ENCODE results near the gene DNAH17.

The DNAH17 gene

DNA sequence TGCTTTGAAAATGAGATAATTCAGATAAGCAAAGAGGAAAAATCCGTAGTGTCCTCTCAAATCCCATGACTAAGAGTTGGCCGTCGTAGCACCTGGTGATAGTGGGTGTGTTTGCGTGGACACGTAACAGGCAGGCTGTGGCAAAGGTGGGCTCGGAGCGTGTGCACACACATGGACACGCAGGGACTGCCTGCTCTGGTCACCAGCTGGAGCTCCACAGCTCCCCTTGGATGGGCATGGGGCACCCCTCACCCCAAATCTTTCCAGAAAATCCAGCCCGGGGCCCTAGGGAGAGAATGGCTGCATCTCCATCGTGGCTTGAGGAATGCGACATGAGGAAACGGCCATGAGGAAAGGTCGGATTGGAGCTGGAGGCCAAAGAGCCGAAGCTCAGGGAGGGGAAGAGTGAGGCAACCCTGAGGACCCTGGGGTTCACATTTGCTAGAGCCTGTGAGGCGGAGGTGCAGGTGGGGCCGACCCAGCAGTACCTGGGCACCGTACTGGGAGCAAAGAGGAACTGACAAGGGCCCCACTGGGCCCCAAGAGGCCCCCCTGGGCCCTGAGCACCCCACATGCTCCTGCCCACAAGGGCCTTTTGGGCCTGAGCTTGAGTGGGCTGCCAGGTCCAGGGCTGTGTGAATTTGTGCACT lies 51.6 kb downstream of the DNAH17 start:
- H3K4me1 ChIP-seq (ENCODE audit: control insufficient read depth, insufficient read depth, low read length) = peaks cover 29% of the 10 kb centered on the region
- H3K27me3 ChIP-seq (ENCODE audit: control insufficient read depth, insufficient read depth, low read length) = no peaks in the 10 kb centered on the region
- no peak overlapping the region for H3K9ac ChIP-seq (ENCODE audit: low read length)
- H3K9me3 ChIP-seq (ENCODE audit: control insufficient read depth, low read length) = no peaks in the 10 kb centered on the region
- H3K36me3 ChIP-seq (ENCODE audit: control insufficient read depth, insufficient read depth, low read length) = no peaks in the 10 kb centered on the region
- no peak overlapping the region for H3K4me3 ChIP-seq (ENCODE audit: low read length)

DNA sequence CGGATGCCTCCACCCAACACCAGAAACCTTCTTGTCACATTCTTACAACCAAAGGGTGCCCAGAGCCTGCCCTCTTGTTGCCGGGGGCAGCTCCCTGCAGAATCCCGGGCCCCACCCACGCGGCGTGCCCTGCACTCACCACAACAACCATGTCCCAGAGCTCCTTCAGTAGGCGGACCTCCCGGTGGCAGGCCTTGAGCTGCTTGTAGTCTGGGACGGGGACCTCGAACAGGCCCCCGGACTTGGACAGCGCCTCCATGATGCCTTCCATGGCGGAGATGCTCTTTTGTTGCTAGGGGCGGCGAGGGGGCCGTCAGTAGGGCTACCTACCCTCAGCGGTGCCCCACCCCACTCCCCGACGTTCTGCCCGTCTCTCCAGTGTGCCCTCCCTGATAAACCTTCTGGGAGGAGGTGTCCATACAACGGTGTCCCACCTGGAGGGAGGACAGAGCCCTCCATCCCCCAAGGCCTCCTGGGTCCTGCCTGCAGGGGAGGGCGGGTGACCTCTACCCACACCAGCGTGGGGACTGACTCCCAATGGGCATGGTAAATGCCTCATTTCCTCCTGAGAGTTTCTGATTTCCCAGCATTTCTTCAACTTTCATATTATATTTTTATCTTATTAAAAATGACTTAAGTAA lies 52.2 kb downstream of the DNAH17 start:
- H3K9ac ChIP-seq (ENCODE audit: low read length) = no peak overlapping the region
- H3K36me3 ChIP-seq (ENCODE audit: control insufficient read depth, insufficient read depth, low read length) = no peaks in the 10 kb centered on the region
- H3K4me1 ChIP-seq (ENCODE audit: control insufficient read depth, insufficient read depth, low read length) = peaks cover 26% of the 10 kb centered on the region

GRCh38 chr17:78523934-78524655 lies 53.1 kb downstream of the DNAH17 start:
- Histone ChIP-seq H3K36me3 (ENCODE audit: control insufficient read depth, insufficient read depth, low read length) (no peaks in the 10 kb centered on the region), H3K4me3 (ENCODE audit: low read length) (no peak overlapping the region), H3K27me3 (ENCODE audit: control insufficient read depth, insufficient read depth, low read length) (no peaks in the 10 kb centered on the region), H3K9me3 (ENCODE audit: control insufficient read depth, low read length) (no peaks in the 10 kb centered on the region), H3K9ac (ENCODE audit: low read length) (no peak overlapping the region), H3K4me1 (ENCODE audit: control insufficient read depth, insufficient read depth, low read length) (peaks cover 17% of the 10 kb centered on the region)

More for the DNA sequence above, 52.2 kb downstream of the DNAH17 start:
- no peaks in the 10 kb centered on the region for H3K27me3 ChIP-seq (ENCODE audit: control insufficient read depth, insufficient read depth, low read length)
- H3K9me3 ChIP-seq (ENCODE audit: control insufficient read depth, low read length) = no peaks in the 10 kb centered on the region
- no peak overlapping the region for H3K4me3 ChIP-seq (ENCODE audit: low read length)

DNA sequence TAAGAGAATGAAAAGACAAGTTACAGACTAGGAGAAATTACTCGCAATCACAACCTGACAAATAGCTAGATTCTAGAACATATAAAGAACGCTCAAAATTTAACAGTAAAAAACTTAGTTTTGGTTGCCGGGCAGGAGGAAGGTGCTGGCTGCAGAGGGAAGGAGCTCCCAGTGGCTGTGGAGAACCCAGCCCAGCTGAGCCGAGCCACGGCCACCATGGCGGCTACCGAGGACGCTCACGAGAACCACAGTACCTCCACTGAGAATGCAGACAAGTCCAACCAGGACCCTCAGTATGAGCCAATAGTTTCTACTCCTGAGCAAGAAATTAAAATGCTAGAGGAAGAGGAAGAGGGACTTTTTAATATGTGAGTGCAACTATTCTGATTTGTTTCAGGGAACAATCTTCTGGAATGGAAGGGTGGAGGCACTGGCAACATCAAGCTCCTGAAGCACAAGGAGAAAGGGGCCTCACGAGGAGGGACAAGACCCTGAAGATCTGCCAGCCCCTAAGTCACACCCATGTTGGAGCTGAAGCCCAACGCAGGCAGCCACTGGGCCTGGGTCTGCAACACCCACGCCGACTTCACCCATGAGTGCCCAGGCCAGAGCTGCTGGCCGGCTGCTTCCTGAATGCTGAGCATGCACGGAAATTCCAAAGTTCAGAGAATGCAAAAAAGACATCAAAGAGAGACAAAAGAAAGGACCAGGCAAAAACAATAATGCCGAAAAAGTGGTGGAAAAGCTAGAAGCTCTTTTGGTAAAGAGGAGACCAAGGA lies 55.0 kb downstream of the DNAH17 start:
- Histone ChIP-seq H3K36me3 (ENCODE audit: control insufficient read depth, insufficient read depth, low read length) (no peaks in the 10 kb centered on the region), H3K27me3 (ENCODE audit: control insufficient read depth, insufficient read depth, low read length) (no peaks in the 10 kb centered on the region), H3K4me3 (ENCODE audit: low read length) (no peak overlapping the region), H3K4me1 (ENCODE audit: control insufficient read depth, insufficient read depth, low read length) (peaks cover 17% of the 10 kb centered on the region), H3K9ac (ENCODE audit: low read length) (no peak overlapping the region), H3K9me3 (ENCODE audit: control insufficient read depth, low read length) (no peaks in the 10 kb centered on the region)

DNA sequence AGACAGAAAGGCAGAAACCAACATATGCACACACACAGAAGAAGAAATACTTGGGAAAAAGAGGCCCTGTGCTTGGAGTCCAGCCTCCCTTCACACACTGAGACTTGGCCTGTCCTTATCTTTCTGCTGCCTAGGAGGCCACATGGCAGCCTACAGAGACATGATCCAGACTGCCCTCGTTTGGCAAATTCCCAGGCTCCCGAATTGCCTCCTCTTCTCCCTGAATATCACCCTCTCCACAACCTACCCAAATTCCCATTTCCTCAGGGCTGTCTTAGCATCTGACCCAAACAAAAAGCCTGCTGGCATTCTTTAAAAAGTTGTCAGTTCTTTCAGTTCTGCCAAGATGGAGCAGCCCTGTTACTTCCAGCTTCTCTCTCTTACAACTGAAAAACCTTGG lies 59.8 kb downstream of the DNAH17 start:
- H3K36me3 ChIP-seq (ENCODE audit: control insufficient read depth, insufficient read depth, low read length) = no peaks in the 10 kb centered on the region
- no peak overlapping the region for H3K4me3 ChIP-seq (ENCODE audit: low read length)
- H3K9ac ChIP-seq (ENCODE audit: low read length) = no peak overlapping the region
- no peaks in the 10 kb centered on the region for H3K9me3 ChIP-seq (ENCODE audit: control insufficient read depth, low read length)
- no peaks in the 10 kb centered on the region for H3K4me1 ChIP-seq (ENCODE audit: control insufficient read depth, insufficient read depth, low read length)
- no peaks in the 10 kb centered on the region for H3K27me3 ChIP-seq (ENCODE audit: control insufficient read depth, insufficient read depth, low read length)

GRCh38 chr17:78515480-78515879 lies 61.7 kb downstream of the DNAH17 start:
- Histone ChIP-seq H3K9me3 (ENCODE audit: control insufficient read depth, low read length) (no peaks in the 10 kb centered on the region), H3K36me3 (ENCODE audit: control insufficient read depth, insufficient read depth, low read length) (no peaks in the 10 kb centered on the region), H3K27me3 (ENCODE audit: control insufficient read depth, insufficient read depth, low read length) (no peaks in the 10 kb centered on the region), H3K4me3 (ENCODE audit: low read length) (no peak overlapping the region), H3K9ac (ENCODE audit: low read length) (no peak overlapping the region), H3K4me1 (ENCODE audit: control insufficient read depth, insufficient read depth, low read length) (no peaks in the 10 kb centered on the region)

DNA sequence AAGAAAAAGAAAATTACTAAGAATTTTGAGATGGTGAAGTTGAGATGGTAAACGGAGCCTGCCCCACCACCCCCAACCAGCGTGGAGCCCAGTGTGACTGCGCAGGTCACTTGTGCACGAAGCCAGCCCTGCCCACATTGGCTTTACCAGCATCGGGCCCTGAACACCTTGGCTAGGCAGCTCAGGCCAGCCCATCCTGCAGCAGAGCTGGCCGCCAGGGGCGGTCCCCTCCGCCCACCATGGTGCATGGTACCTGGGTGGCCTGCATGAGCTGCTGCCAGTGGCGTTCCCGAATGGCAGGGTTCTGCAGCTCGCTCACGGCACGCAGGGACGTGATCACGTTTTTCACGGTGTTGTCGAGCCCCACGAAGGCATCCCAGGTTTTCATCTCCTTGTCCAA lies 62.7 kb downstream of the DNAH17 start:
- Histone ChIP-seq H3K4me3 (ENCODE audit: low read length) (no peak overlapping the region), H3K36me3 (ENCODE audit: control insufficient read depth, insufficient read depth, low read length) (no peaks in the 10 kb centered on the region), H3K27me3 (ENCODE audit: control insufficient read depth, insufficient read depth, low read length) (no peaks in the 10 kb centered on the region), H3K9ac (ENCODE audit: low read length) (no peak overlapping the region), H3K4me1 (ENCODE audit: control insufficient read depth, insufficient read depth, low read length) (no peaks in the 10 kb centered on the region), H3K9me3 (ENCODE audit: control insufficient read depth, low read length) (no peaks in the 10 kb centered on the region)

DNA sequence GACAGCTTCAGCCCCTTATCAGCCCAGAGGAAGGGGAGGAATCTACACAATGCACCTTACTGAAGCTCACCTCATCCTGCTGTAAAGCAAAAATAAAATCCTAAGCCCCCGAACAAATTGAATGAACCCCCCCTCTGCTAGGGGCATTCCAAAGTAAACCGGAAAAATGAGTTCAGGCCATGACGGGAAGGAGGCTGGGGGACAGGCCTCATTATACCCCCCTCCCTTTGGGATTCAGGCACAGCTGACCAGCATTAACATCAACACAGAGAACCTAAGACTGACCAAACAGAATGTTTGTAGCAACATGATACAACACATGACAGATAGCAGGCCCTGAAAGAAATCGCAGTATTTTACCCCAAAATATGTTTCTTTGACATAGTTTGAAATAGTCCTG lies 64.2 kb downstream of the DNAH17 start:
- Histone ChIP-seq H3K9ac (ENCODE audit: low read length) (no peak overlapping the region), H3K4me1 (ENCODE audit: control insufficient read depth, insufficient read depth, low read length) (no peaks in the 10 kb centered on the region), H3K27me3 (ENCODE audit: control insufficient read depth, insufficient read depth, low read length) (no peaks in the 10 kb centered on the region), H3K9me3 (ENCODE audit: control insufficient read depth, low read length) (no peaks in the 10 kb centered on the region), H3K4me3 (ENCODE audit: low read length) (no peak overlapping the region), H3K36me3 (ENCODE audit: control insufficient read depth, insufficient read depth, low read length) (no peaks in the 10 kb centered on the region)

DNA sequence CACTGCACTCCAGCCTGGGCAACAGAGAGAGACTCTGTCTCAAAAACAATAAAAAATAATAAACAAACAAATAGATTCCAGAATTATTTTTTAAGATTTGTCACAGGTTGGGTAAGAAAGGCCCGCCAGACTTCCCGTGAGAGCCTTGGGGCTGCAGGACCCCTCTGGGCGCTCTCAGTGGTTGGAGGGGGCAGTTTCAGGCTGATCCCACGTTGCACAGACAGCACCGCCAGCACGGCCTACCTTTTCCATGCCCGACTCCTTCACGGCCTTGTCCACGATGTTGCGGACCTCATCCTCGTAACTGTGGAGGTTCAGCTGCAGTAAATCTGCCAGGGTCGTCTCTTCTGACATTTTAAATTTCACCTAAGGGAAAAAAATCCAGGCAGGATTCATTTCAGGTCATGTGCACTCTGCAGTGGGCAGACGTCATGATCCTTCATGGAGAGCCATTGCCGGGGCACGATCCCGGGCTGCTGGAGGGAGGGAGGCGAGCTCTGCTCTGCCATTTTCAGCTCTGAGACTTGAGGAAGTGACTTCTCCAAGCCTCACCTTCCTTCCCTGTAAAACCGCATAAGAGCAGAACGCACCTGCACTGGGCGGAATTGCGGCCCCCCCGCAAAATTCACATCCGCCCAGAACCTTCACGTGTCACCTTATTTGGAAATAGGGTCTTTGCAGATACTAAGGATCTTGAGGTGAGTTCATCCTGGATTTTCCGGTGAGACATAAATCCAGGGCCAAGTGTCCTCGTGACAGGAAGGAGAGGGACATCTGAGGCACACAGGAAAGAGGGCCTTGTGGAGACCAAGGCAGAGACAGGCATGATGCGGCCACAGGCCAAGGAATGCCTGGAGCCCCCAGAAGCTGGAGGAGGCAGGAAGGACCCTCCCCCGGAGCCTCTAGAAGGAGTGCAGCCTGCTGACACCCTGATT lies 66.8 kb downstream of the DNAH17 start:
- Histone ChIP-seq H3K36me3 (ENCODE audit: control insufficient read depth, insufficient read depth, low read length) (no peaks in the 10 kb centered on the region), H3K9me3 (ENCODE audit: control insufficient read depth, low read length) (no peaks in the 10 kb centered on the region), H3K4me3 (ENCODE audit: low read length) (no peak overlapping the region), H3K4me1 (ENCODE audit: control insufficient read depth, insufficient read depth, low read length) (peaks cover under 1% of the 10 kb centered on the region), H3K27me3 (ENCODE audit: control insufficient read depth, insufficient read depth, low read length) (peaks cover 7% of the 10 kb centered on the region), H3K9ac (ENCODE audit: low read length) (no peak overlapping the region)

- Histone ChIP-seq H3K27me3 (ENCODE audit: control insufficient read depth, insufficient read depth, low read length) (peaks cover 7% of the 10 kb centered on the region), H3K4me3 (ENCODE audit: low read length) (no peak overlapping the region), H3K9ac (ENCODE audit: low read length) (no peak overlapping the region), H3K4me1 (ENCODE audit: control insufficient read depth, insufficient read depth, low read length) (peaks cover 6% of the 10 kb centered on the region), H3K36me3 (ENCODE audit: control insufficient read depth, insufficient read depth, low read length) (no peaks in the 10 kb centered on the region), H3K9me3 (ENCODE audit: control insufficient read depth, low read length) (no peaks in the 10 kb centered on the region)
Observed at GRCh38 chr17:78507526-78507925, 69.7 kb downstream of the DNAH17 start.

All from mucosa of stomach (tissue), 1 donor.